Loucy (cell line): ENCODE results near the gene DGCR2.

ENCODE experiments used
- H2AFZ ChIP-seq: fragments of 200-600 bp; sonication (generic); 2 replicates; pipeline ENCODE4 v1.6.0; 2016; ENCODE audit warnings: antibody characterized with exemption, mild to moderate bottlenecking, low read length, moderate library complexity
- H3F3A ChIP-seq: fragments of 200-600 bp; 2 replicates; pipeline ENCODE4 v1.6.0; 2016; ENCODE audit warnings: antibody characterized with exemption, low read depth, mild to moderate bottlenecking
- H3K27me3 ChIP-seq: fragments of 200-600 bp; sonication (generic); 2 replicates; pipeline ENCODE4 v1.6.1; 2014; ENCODE audit warnings: low read length, mild to moderate bottlenecking; ENCODE audit not compliant: insufficient read depth, poor library complexity, severe bottlenecking
- H3K36me3 ChIP-seq: fragments of 200-600 bp; sonication (generic); 2 replicates; pipeline ENCODE4 v1.6.1; 2016; ENCODE audit warnings: low read length; ENCODE audit not compliant: insufficient read depth
- H3K4me1 ChIP-seq: fragments of 200-600 bp; sonication (generic); 2 replicates; pipeline ENCODE4 v1.5.1; 2014; ENCODE audit warnings: low read length, mild to moderate bottlenecking; ENCODE audit not compliant: insufficient read depth, poor library complexity, severe bottlenecking
- H3K4me2 ChIP-seq: fragments of 200-600 bp; sonication (generic); 2 replicates; pipeline ENCODE4 v1.6.0; 2014; ENCODE audit warnings: antibody characterized with exemption, low read length, low read depth, mild to moderate bottlenecking; ENCODE audit not compliant: poor library complexity, severe bottlenecking
- H3K4me3 ChIP-seq: fragments of 200-600 bp; sonication (generic); 2 replicates; pipeline ENCODE4 v1.5.1; 2014; ENCODE audit warnings: low read length, mild to moderate bottlenecking, mixed read lengths; ENCODE audit not compliant: poor library complexity, severe bottlenecking
- H3K79me2 ChIP-seq: fragments of 200-600 bp; sonication (generic); 2 replicates; pipeline ENCODE4 v1.6.1; 2014; ENCODE audit warnings: low read length; ENCODE audit not compliant: insufficient read depth
- H3K9ac ChIP-seq: fragments of 200-600 bp; sonication (generic); 2 replicates; pipeline ENCODE4 v1.6.0; 2014; ENCODE audit warnings: mild to moderate bottlenecking, low read depth, low read length, moderate library complexity; ENCODE audit not compliant: poor library complexity, severe bottlenecking
- H3K9me2 ChIP-seq: fragments of 200-600 bp; sonication (generic); replicated peaks from 2 replicates; pipeline ENCODE4 v1.6.1; 2016; ENCODE audit warnings: low read depth, low read length, mixed read lengths
- H3K9me3 ChIP-seq: fragments of 200-600 bp; sonication (generic); 2 replicates; pipeline ENCODE4 v1.6.1; 2014; ENCODE audit warnings: mild to moderate bottlenecking, antibody characterized with exemption, low read length, low read depth; ENCODE audit not compliant: insufficient read depth
- H4K20me1 ChIP-seq: fragments of 200-600 bp; sonication (generic); 2 replicates; pipeline ENCODE4 v1.6.0; 2014; ENCODE audit warnings: antibody characterized with exemption, low read length, mild to moderate bottlenecking; ENCODE audit not compliant: insufficient read depth, poor library complexity, severe bottlenecking
- EZH2phosphoT487 ChIP-seq: fragments of 200-600 bp; IDR thresholded peaks from 2 replicates; pipeline ENCODE4 v1.6.1; 2018; ENCODE audit warnings: antibody characterized with exemption, mild to moderate bottlenecking, moderate library complexity, borderline replicate concordance
- TF ChIP-seq, protein P1 (sequence below): fragments of 200-600 bp; sonication (generic); conservative IDR thresholded peaks from 2 replicates; pipeline ENCODE4 v1.5.1; 2014; ENCODE audit warnings: mild to moderate bottlenecking, antibody characterized with exemption, low read length

Gene DGCR2

DNA sequence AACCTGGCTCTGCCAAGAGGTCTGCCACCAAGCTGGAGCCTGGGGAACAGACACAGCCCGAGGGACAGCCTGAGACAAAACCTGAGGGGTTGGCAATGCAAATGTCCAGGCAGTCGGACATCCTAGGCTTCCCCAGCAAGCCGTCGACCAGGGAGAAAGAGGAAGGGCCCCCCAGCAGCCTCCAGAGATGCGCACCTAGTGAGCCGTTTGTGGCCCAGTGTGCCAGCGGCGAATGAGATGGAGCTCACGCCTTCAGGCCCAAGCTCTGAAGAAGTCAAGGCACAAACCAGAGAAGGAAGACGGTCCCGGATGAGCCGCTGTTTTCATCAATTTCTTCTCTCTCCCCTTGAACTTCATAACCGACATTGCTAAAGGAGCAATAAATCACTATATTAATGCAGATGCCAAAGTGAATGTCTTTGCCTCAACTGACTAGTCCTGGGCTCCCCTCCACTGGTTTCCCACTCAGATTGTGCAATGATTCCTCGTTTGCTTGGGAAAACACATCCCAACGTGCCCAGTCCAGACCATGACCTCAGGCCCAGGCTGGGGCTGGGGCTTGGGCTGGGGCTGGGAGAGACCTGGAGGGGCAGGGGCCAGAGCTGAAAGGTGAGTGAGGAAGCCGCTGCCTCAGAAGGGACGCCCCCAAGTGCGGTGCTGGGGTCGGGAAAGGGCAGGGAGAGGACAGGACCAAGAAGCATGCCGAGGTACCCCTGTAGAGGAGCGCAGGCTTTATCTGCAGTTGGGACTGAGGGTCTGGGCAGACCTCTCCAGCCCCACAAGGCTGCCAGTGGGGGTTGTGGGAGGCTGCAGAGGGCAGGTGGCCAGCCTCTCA lies 3.5 kb upstream of the DGCR2 start:
- Histone ChIP-seq H3F3A (no peaks in the 10 kb centered on the region), H4K20me1 (peaks cover 12% of the 10 kb centered on the region), H3K9me2 (no peaks in the 10 kb centered on the region), H3K4me2 (no peak overlapping the region), H3K79me2 (peaks cover 15% of the 10 kb centered on the region), H3K27me3 (no peaks in the 10 kb centered on the region), H3K36me3 (no peaks in the 10 kb centered on the region), H3K9me3 (no peaks in the 10 kb centered on the region), H3K4me3 (no peak overlapping the region), H2AFZ (no peak overlapping the region), H3K4me1 (peaks cover 13% of the 10 kb centered on the region), H3K9ac (no peak overlapping the region)
- TF ChIP-seq, protein P1, sequence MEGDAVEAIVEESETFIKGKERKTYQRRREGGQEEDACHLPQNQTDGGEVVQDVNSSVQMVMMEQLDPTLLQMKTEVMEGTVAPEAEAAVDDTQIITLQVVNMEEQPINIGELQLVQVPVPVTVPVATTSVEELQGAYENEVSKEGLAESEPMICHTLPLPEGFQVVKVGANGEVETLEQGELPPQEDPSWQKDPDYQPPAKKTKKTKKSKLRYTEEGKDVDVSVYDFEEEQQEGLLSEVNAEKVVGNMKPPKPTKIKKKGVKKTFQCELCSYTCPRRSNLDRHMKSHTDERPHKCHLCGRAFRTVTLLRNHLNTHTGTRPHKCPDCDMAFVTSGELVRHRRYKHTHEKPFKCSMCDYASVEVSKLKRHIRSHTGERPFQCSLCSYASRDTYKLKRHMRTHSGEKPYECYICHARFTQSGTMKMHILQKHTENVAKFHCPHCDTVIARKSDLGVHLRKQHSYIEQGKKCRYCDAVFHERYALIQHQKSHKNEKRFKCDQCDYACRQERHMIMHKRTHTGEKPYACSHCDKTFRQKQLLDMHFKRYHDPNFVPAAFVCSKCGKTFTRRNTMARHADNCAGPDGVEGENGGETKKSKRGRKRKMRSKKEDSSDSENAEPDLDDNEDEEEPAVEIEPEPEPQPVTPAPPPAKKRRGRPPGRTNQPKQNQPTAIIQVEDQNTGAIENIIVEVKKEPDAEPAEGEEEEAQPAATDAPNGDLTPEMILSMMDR: no peak
- TF ChIP-seq EZH2phosphoT487: no peak

DNA sequence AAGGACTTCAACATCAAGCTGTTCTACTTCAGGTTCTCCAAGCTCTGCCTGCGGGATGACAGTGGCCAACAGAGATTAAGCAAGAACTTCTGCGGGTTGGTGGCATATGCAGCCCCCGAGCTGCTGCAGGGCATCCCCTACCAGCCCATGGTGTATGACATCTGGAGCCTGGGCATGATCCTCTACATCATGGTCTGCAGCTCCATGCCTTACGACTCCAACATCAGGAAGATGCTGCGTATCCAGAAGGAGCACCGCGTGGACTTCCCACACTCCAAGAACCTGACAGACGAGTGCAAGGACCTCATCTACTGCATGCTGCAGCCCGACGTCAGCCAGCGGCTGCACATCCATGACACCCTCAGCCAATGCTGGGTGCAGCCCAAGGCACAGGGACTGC lies 2.8 kb upstream of the DGCR2 start:
- Histone ChIP-seq H3K4me3 (no peak overlapping the region), H3K36me3 (no peaks in the 10 kb centered on the region), H4K20me1 (peaks cover 19% of the 10 kb centered on the region), H3K4me1 (peaks cover 20% of the 10 kb centered on the region), H3K9me3 (no peaks in the 10 kb centered on the region), H3K9ac (no peak overlapping the region), H3K4me2 (no peak overlapping the region), H3F3A (no peaks in the 10 kb centered on the region), H3K27me3 (no peaks in the 10 kb centered on the region), H2AFZ (no peak overlapping the region), H3K79me2 (peaks cover 21% of the 10 kb centered on the region), H3K9me2 (no peaks in the 10 kb centered on the region)
- no peak for TF ChIP-seq EZH2phosphoT487
- TF ChIP-seq, protein P1: no peak

DNA sequence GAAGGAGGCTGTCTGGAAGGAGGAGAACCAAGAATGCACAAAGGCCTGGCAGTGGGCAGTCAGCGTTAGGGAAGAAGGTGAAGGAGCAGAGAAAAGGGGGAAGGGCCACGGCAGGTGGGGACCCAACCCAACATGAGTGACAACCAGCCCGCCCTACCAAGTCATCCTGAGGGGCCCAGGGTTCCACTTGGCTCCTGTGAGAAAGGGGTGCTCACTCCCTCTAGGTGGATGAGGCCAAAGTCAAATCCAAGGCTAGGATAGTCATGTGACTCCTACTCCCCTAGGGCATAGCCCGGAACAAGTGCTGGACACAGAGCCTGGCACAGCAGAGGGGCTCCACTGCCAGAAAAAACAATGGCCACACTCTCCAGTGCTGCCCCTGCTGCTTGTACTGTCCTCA lies 2.2 kb upstream of the DGCR2 start:
- no peak overlapping the region for H3K4me2 ChIP-seq
- no peak overlapping the region for H3K9ac ChIP-seq
- H3K9me3 ChIP-seq: no peaks in the 10 kb centered on the region
- peaks cover 25% of the 10 kb centered on the region for H4K20me1 ChIP-seq
- no peaks in the 10 kb centered on the region for H3K36me3 ChIP-seq
- no peak overlapping the region for H3K4me3 ChIP-seq
- peaks cover 28% of the 10 kb centered on the region for H3K79me2 ChIP-seq
- no peaks in the 10 kb centered on the region for H3K9me2 ChIP-seq
- H3K27me3 ChIP-seq: no peaks in the 10 kb centered on the region
- no peak for TF ChIP-seq EZH2phosphoT487
- TF ChIP-seq, protein P1: no peak
- H3K4me1 ChIP-seq: peaks cover 24% of the 10 kb centered on the region
- no peak overlapping the region for H2AFZ ChIP-seq
- H3F3A ChIP-seq: no peaks in the 10 kb centered on the region
